GM12874 (cell line): ENCODE data around the gene DNASE2.

Experiments used
- TF ChIP-seq, protein P1 (sequence below): IDR thresholded peaks from 2 replicates; pipeline ENCODE4 v1.5.1; 2011; ENCODE audit warnings: low read depth, mild to moderate bottlenecking, control low read depth, low read length, moderate library complexity; ENCODE audit not compliant: insufficient read depth

The DNASE2 gene

DNA sequence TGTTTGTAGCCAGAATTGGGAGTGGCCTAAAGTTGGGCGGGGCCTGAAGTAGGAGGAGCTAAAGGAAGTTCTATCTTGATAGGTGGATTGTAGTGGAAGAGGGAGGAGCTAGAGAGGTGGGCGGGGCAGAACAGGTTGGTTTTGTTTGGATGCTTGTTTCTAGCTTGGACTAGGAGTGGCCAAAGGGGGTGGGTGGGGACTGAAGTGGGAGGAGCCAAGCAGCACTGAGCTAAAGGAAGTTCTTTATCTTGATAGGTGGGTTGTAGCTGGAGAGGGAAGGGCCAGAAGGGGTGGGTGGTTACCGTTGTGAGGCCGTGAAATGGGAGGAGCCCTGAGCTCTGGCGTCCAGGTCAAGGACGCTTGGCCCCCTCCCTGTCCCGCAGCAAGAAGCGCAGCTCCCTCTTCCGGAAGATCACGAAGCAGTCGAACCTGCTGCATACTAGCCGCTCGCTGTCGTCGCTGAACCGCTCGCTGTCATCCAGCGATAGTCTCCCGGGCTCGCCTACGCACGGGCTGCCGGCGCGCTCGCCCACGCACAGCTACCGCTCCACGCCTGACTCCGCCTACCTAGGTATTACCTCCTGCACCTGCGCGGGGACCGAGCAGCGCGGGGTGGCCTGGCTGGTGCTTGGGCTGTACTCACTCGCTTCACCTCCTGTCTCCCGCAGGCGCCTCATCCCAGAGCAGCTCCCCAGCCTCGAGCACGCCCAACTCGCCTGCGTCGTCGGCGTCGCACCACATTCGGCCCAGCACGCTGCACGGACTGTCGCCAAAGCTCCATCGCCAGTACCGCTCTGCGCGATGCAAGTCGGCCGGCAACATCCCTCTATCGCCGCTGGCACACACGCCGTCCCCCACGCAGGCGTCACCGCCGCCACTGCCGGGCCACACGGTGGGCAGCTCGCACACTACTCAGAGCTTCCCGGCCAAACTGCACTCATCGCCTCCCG is 8.0 kb downstream of the DNASE2 start:
- TF ChIP-seq, protein P1, sequence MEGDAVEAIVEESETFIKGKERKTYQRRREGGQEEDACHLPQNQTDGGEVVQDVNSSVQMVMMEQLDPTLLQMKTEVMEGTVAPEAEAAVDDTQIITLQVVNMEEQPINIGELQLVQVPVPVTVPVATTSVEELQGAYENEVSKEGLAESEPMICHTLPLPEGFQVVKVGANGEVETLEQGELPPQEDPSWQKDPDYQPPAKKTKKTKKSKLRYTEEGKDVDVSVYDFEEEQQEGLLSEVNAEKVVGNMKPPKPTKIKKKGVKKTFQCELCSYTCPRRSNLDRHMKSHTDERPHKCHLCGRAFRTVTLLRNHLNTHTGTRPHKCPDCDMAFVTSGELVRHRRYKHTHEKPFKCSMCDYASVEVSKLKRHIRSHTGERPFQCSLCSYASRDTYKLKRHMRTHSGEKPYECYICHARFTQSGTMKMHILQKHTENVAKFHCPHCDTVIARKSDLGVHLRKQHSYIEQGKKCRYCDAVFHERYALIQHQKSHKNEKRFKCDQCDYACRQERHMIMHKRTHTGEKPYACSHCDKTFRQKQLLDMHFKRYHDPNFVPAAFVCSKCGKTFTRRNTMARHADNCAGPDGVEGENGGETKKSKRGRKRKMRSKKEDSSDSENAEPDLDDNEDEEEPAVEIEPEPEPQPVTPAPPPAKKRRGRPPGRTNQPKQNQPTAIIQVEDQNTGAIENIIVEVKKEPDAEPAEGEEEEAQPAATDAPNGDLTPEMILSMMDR: no peak

DNA sequence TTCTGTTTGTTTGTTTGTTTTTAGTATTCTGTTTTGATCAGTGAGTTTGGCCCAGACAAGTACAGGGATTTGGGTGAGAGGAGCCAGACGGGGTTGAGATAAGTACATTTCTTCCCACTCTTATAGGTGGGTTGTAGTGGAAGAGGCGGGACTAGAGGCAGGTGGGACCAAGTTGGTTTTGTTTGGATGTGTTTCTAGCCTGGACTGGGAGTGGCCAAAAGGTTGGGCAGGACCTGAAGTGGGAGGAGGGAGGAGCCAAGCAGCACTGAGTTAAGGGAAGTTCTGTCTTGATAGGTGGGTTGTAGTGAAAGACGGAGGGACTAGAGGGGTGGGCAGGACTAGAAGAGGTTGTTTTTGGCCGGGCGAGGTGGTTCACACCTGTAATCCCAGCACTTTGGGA is 9.0 kb downstream of the DNASE2 start:
- TF ChIP-seq, protein P1: no peak

DNA sequence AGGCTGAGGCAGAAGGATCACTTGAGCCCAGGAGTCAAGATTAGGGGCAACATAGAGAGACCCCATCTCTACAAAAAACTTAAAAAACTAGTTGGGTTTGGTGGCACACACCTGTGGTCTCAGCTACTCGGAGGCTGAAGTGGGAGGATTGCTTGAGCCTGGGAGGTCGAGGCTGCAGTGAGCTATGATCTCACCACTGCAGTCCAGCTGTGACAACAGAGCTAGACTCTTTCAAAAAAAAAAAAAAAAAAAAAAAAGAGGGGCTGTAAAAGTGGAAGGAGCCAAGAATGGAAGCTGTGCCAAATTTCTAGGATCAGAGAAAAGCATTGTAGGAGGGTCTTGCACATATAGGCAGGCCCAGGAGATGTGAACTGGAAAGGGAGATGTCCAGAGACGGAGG is 9.6 kb downstream of the DNASE2 start:
- TF ChIP-seq, protein P1: no peak

DNA sequence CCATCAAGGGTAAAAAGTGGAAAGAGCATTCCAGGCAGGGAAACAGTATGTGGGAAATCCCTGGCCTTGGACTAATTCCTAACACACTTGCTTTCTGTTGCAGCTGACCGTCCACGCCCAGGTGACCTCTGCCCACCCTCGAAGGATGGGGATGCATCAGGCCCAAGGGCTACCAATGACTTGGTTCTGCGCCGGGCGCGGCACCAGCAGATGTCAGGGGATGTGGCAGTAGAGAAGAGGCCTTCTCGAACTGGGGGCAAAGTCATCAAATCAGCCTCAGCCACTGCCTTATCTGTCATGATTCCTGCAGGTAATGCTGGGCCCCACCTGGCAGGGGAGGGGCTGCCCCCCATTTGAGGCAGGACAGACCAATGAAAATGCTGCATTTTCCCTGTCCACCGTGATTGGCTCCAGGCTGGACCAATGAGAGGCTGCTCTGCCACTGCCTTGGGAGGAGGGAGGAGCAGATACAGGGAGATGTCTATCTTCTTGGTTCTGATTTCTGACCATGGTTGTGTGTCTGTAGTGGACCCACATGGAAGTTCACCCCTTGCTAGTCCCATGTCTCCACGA is 12.6 kb downstream of the DNASE2 start:
- TF ChIP-seq, protein P1: no peak

DNA sequence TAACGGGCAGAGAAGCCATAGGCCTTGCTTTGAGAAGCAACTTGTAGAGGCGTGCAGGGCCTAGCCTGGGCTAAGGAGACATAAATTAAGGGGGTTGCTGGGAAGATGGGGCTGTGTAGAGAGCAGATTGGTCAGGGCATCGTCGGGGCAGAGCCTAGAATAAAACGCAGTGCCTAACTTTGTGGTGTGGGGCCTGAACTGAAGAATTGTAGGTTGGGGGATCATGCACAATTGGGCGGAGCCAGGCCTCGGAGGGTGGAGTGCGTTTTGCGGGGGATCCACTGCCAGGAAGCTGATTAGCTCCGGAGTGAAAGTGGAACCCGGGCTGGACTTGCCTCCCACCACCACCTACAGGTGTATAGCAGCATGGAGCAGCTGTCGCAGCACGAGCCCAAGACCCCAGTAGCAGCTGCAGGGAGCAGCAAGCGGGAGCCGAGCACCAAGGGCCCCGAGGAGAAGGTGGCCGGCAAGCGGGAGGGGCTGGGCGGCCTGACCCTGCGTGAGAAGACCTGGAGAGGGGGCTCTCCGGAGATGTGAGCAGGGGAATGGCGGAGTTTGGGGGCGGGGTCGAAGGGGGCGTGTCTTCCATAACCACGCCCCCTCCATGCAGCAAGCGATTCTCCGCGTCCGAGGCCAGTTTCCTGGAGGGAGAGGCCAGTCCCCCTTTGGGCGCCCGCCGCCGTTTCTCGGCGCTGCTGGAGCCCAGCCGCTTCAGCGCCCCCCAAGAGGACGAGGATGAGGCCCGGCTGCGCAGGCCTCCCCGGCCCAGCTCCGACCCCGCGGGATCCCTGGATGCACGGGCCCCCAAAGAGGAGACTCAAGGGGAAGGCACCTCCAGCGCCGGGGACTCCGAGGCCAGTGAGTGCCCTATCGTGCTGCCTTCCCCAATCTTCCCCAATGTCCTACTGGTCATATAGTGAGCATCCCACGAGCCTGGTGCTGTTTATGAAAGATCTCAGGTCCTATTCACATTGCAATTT is 13.8 kb downstream of the DNASE2 start:
- TF ChIP-seq, protein P1: no peak

DNA sequence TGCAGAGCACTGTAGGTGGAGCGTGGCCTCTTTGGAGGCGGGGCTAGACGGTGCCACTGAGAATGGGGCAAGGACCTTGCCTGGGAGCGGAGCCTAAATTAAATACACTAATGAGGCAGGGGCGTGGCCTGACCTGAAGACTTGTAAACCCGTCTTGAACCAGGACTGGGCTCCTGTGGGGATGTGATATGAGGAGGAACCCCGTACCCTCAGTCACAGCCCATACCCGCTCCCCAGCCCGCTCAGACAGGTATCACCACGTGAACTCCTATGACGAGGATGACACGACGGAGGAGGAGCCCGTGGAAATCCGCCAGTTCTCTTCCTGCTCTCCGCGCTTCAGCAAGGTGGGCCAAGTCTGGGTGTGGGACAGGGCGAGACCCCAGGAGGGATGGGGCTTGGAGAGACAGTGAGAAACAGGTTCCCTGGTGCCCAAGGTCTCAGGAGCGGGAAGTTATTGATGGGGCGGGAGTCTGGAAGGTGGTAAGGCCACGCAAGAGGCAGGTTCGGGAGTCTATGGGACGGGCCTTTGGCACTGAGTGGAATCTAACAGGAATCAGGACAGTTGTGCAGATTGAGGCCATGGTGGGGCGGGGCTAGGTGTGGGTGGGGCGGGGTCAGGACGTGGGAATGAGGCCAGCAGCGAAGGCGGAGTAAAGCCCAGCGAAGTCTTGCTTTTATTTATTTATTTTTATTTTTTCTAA is 14.7 kb downstream of the DNASE2 start:
- TF ChIP-seq, protein P1: no peak
